RWPE2 (cell line): Measurements from ENCODE around the gene MGMT.

Experiments used
- ATAC-seq: fragments of 200-7000 bp; cut with Tn5 transposase; 3 replicates; pipeline ENCODE4 v1.9.1; 2021; ENCODE audit warnings: low read depth
- DNase-seq: peaks from one replicate; pipeline ENCODE4 v3.0.0-alpha.2; 2020; ENCODE audit warnings: low spot score
- H3K27ac ChIP-seq: fragments of 450-650 bp; 2 replicates; pipeline ENCODE4 v1.5.1; 2017; ENCODE audit warnings: mild to moderate bottlenecking; ENCODE audit not compliant: poor library complexity, severe bottlenecking
- H3K27me3 ChIP-seq: fragments of 250-450 bp; sonication (Bioruptor Pico); 2 replicates; pipeline ENCODE4 v1.5.1; 2021; ENCODE audit warnings: mild to moderate bottlenecking, moderate library complexity; ENCODE audit not compliant: insufficient read depth, poor library complexity, severe bottlenecking
- H3K36me3 ChIP-seq: fragments of 250-450 bp; sonication (Bioruptor Pico); 2 replicates; pipeline ENCODE4 v1.5.1; 2020; ENCODE audit warnings: low read depth, mild to moderate bottlenecking, moderate library complexity
- H3K4me1 ChIP-seq: fragments of 250-450 bp; sonication (Bioruptor Pico); 2 replicates; pipeline ENCODE4 v1.5.1; 2021; ENCODE audit warnings: mild to moderate bottlenecking, moderate library complexity; ENCODE audit not compliant: insufficient read depth, poor library complexity, severe bottlenecking
- H3K4me3 ChIP-seq: fragments of 250-450 bp; sonication (Bioruptor Pico); 2 replicates; pipeline ENCODE4 v1.5.1; 2021; ENCODE audit warnings: mild to moderate bottlenecking, moderate library complexity; ENCODE audit not compliant: severe bottlenecking
- H3K9me3 ChIP-seq: fragments of 250-450 bp; sonication (Bioruptor Pico); 2 replicates; pipeline ENCODE4 v1.5.1; 2021; ENCODE audit warnings: mild to moderate bottlenecking, moderate library complexity; ENCODE audit not compliant: severe bottlenecking
- CTCF ChIP-seq: fragments of 450-650 bp; IDR thresholded peaks from one replicate; pipeline ENCODE4 v1.5.1; 2017; ENCODE audit warnings: mild to moderate bottlenecking, moderate library complexity; ENCODE audit not compliant: poor library complexity, severe bottlenecking

MGMT gene

GRCh38 chr10:129541748-129542487 is 74.9 kb downstream of the MGMT start:
- TF ChIP-seq CTCF: no peak
- Histone ChIP-seq H3K4me3 (no peak overlapping the region), H3K9me3 (no peaks in the 10 kb centered on the region), H3K4me1 (peaks cover 11% of the 10 kb centered on the region), H3K27ac (no peak overlapping the region), H3K27me3 (no peaks in the 10 kb centered on the region), H3K36me3 (no peaks in the 10 kb centered on the region)
- ATAC-seq: no peak
- no peak for DNase-seq

- no peak for TF ChIP-seq CTCF
- DNase-seq: no peak
- H3K4me1 ChIP-seq: peaks cover 11% of the 10 kb centered on the region
- no peaks in the 10 kb centered on the region for H3K27me3 ChIP-seq
- H3K36me3 ChIP-seq: no peaks in the 10 kb centered on the region
- H3K4me3 ChIP-seq: no peak overlapping the region
- no peak overlapping the region for H3K27ac ChIP-seq
- ATAC-seq: no peak
- no peaks in the 10 kb centered on the region for H3K9me3 ChIP-seq
Observed at GRCh38 chr10:129542589-129542988, 75.5 kb downstream of the MGMT start.

GRCh38 chr10:129544205-129545202 is 77.5 kb downstream of the MGMT start:
- Histone ChIP-seq H3K4me1 (peaks cover 11% of the 10 kb centered on the region), H3K9me3 (no peaks in the 10 kb centered on the region), H3K27ac (peak overlapping the region; percentile 31), H3K4me3 (no peak overlapping the region), H3K27me3 (no peaks in the 10 kb centered on the region), H3K36me3 (no peaks in the 10 kb centered on the region)
- no peak for ATAC-seq
- DNase-seq: no peak
- TF ChIP-seq CTCF: no peak

GRCh38 chr10:129545261-129545660 is 78.2 kb downstream of the MGMT start:
- peak overlapping the region; percentile 31 for H3K27ac ChIP-seq
- no peak for DNase-seq
- TF ChIP-seq CTCF: no peak
- H3K27me3 ChIP-seq: no peaks in the 10 kb centered on the region
- ATAC-seq: peak; percentile 98
- no peaks in the 10 kb centered on the region for H3K36me3 ChIP-seq
- H3K4me3 ChIP-seq: no peak overlapping the region
- peaks cover 11% of the 10 kb centered on the region for H3K4me1 ChIP-seq
- H3K9me3 ChIP-seq: no peaks in the 10 kb centered on the region
